Measurements from ENCODE around the gene KCNJ5. TPM values are rescaled to one million over a fixed set of nuclear protein-coding genes. Genes with fewer than 3 reads are reported as not detected.
"Not testable (repeated sequence)": the region's sequence is repeated elsewhere in the genome, so short reads cannot be mapped to it uniquely, and the experiment has no call there.

The KCNJ5 gene
- total RNA-seq, 1 donor from 2014 or later: 12.9 TPM

- H3K4me3 ChIP-seq: no peak overlapping the region
- DNase-seq (no peak), ATAC-seq (no peak)
- TF ChIP-seq CTCF (IDR thresholded peaks at IDR 0.05): no peak
- H3K9me3 ChIP-seq: no peaks in the 10 kb centered on the region
- no peaks in the 10 kb centered on the region for H3K27me3 ChIP-seq (ENCODE audit: low read depth)
- no peaks in the 10 kb centered on the region for H3K36me3 ChIP-seq
- intact Hi-C loops (cut with DNase I): no loop called here
- no peaks in the 10 kb centered on the region for H3K4me1 ChIP-seq
- H3K27ac ChIP-seq: no peak overlapping the region
Observed at GRCh38 chr11:128916037-128916572, 24.9 kb downstream of the KCNJ5 start.

- no peak for TF ChIP-seq CTCF (IDR thresholded peaks at IDR 0.05)
- Histone ChIP-seq H3K4me1 (no peaks in the 10 kb centered on the region), H3K4me3 (no peak overlapping the region), H3K36me3 (no peaks in the 10 kb centered on the region), H3K27me3 (ENCODE audit: low read depth) (no peaks in the 10 kb centered on the region), H3K9me3 (no peaks in the 10 kb centered on the region), H3K27ac (no peak overlapping the region)
- DNase-seq (no peak), ATAC-seq (no peak)
- intact Hi-C loops (cut with DNase I): no loop called here
Observed at GRCh38 chr11:128916681-128917080, 25.5 kb downstream of the KCNJ5 start.

GRCh38 chr11:128917144-128917724, 26.1 kb downstream of the KCNJ5 start:
- TF ChIP-seq CTCF (IDR thresholded peaks at IDR 0.05): no peak
- intact Hi-C loops (cut with DNase I): no loop called here

GRCh38 chr11:128919216-128919615, 28.1 kb downstream of the KCNJ5 start:
- no peak for DNase-seq
- Histone ChIP-seq H3K4me1 (no peaks in the 10 kb centered on the region), H3K4me3 (no peak overlapping the region), H3K36me3 (no peaks in the 10 kb centered on the region), H3K9me3 (no peaks in the 10 kb centered on the region), H3K27ac (no peak overlapping the region), H3K27me3 (ENCODE audit: low read depth) (no peaks in the 10 kb centered on the region)
- intact Hi-C loops (cut with DNase I): no loop called here
- no peak for TF ChIP-seq CTCF (IDR thresholded peaks at IDR 0.05)
- ATAC-seq: no peak

More at GRCh38 chr11:128917144-128917724, 26.1 kb downstream of the KCNJ5 start:
- no peak for ATAC-seq
- no peak for DNase-seq
- Histone ChIP-seq H3K36me3 (no peaks in the 10 kb centered on the region), H3K4me3 (no peak overlapping the region), H3K27me3 (ENCODE audit: low read depth) (no peaks in the 10 kb centered on the region), H3K4me1 (no peaks in the 10 kb centered on the region), H3K9me3 (no peaks in the 10 kb centered on the region), H3K27ac (no peak overlapping the region)

- intact Hi-C loops (cut with DNase I); H3K27ac ChIP-seq; H3K4me1 ChIP-seq; H3K9me3 ChIP-seq; H3K36me3 ChIP-seq; H3K27me3 ChIP-seq (ENCODE audit: low read depth); H3K4me3 ChIP-seq; DNase-seq; ATAC-seq: not testable (repeated sequence)
Observed at GRCh38 chr11:128919635-128920034, 28.5 kb downstream of the KCNJ5 start.

DNA sequence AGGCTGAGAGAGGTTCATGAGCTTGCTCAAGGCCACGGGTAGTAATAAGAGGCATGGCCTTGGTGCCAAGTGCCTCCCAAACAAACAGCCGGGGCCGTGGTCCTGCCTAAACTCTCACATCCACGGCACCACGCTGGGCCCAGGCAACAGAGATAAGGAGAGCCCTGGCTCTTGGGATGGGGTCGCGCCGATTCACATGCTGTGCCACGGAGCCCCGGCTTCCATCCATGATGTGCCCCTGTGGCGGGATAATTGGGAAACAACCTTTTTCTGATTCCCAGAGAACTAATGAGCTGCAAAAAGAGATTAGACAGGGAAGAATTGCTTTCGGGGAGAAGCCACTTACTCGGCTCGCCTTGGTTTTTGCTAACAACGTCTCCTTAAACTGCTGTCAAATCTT, 29.5 kb downstream of the KCNJ5 start:
- H3K4me1 ChIP-seq: no peaks in the 10 kb centered on the region
- H3K27me3 ChIP-seq (ENCODE audit: low read depth): no peaks in the 10 kb centered on the region
- no peak for ATAC-seq
- intact Hi-C loops (cut with DNase I): no loop called here
- no peak overlapping the region for H3K27ac ChIP-seq
- no peaks in the 10 kb centered on the region for H3K9me3 ChIP-seq
- H3K4me3 ChIP-seq: no peak overlapping the region
- no peaks in the 10 kb centered on the region for H3K36me3 ChIP-seq
- no peak for DNase-seq
- no peak for TF ChIP-seq CTCF (IDR thresholded peaks at IDR 0.05)
